ENCODE measurements around the gene C1orf232.

GRCh38 chr1:26177182-26177684 is 8.5 kb upstream of the C1orf232 start, which contains the start of gene CNKSR1:
- TF ChIP-seq CTCF (IDR thresholded peaks at IDR 0.05; ENCODE audit: low read depth, low read length, missing input control) (no peak), JUND (IDR thresholded peaks at IDR 0.05) (no peak)

Measured in liver (tissue), 3 donors.